Activated T-helper 1 cell treated with Interleukin-2 at 50 U/mL for 16 hours (primary cell): ENCODE measurements around the gene KCNAB2.

Experiments
- DNase-seq: peaks from one replicate; pipeline ENCODE4 v3.0.0-alpha.2; 2020; ENCODE audit warnings: low read depth

KCNAB2 gene

GRCh38 chr1:6083385-6083784 lies 37.7 kb downstream of the KCNAB2 start:
- DNase-seq, result no peak

- DNase-seq, result no peak
Measured at GRCh38 chr1:6083801-6084446, 38.2 kb downstream of the KCNAB2 start.

- no peak for DNase-seq
Measured at GRCh38 chr1:6084781-6085495, 39.2 kb downstream of the KCNAB2 start.

GRCh38 chr1:6085666-6086065 lies 40.0 kb downstream of the KCNAB2 start:
- DNase-seq, result no peak

- no peak for DNase-seq
Measured at GRCh38 chr1:6086358-6086757, 40.7 kb downstream of the KCNAB2 start.

- DNase-seq, result no peak
Measured at GRCh38 chr1:6086762-6087376, 41.2 kb downstream of the KCNAB2 start.

- DNase-seq, result no peak
Measured at GRCh38 chr1:6087377-6087772, 41.7 kb downstream of the KCNAB2 start.

- DNase-seq, result no peak
Measured at GRCh38 chr1:6087958-6088357, 42.3 kb downstream of the KCNAB2 start.

GRCh38 chr1:6088956-6089355 lies 43.3 kb downstream of the KCNAB2 start:
- DNase-seq, result no peak

- DNase-seq, result no peak
Measured at GRCh38 chr1:6090288-6090687, 44.6 kb downstream of the KCNAB2 start.

- DNase-seq, result no peak
Measured at GRCh38 chr1:6090996-6091822, 45.5 kb downstream of the KCNAB2 start.

GRCh38 chr1:6091823-6092109 lies 46.1 kb downstream of the KCNAB2 start:
- no peak for DNase-seq

GRCh38 chr1:6092211-6092610 lies 46.5 kb downstream of the KCNAB2 start:
- no peak for DNase-seq

- DNase-seq, result no peak
Measured at GRCh38 chr1:6093071-6093470, 47.4 kb downstream of the KCNAB2 start.

GRCh38 chr1:6093611-6094010 lies 47.9 kb downstream of the KCNAB2 start:
- no peak for DNase-seq

GRCh38 chr1:6094246-6094645 lies 48.6 kb downstream of the KCNAB2 start:
- no peak for DNase-seq

GRCh38 chr1:6094801-6095505 lies 49.3 kb downstream of the KCNAB2 start:
- DNase-seq, result no peak

GRCh38 chr1:6095511-6096242 lies 50.0 kb downstream of the KCNAB2 start:
- DNase-seq, result no peak

- DNase-seq, result no peak
Measured at GRCh38 chr1:6096243-6097116, 50.8 kb downstream of the KCNAB2 start.

GRCh38 chr1:6097117-6097595 lies 51.5 kb downstream of the KCNAB2 start:
- no peak for DNase-seq
